GM23248 (cell line): ENCODE data around the gene TXNRD2. TPM values are rescaled to one million over a fixed set of nuclear protein-coding genes. Genes with fewer than 3 reads are reported as not detected.

Experiments
- DNase-seq: peaks from one replicate; pipeline ENCODE4 v3.0.0-alpha.2; 2015
- H2AFZ ChIP-seq: fragments of 200-600 bp; sonication (generic); 2 replicates; pipeline ENCODE4 v1.6.1; 2016; ENCODE audit warnings: antibody characterized with exemption
- H3F3A ChIP-seq: fragments of 200-600 bp; sonication (generic); 2 replicates; pipeline ENCODE4 v1.6.1; 2016; ENCODE audit warnings: mild to moderate bottlenecking, antibody characterized with exemption, mixed run types; ENCODE audit not compliant: insufficient read depth
- H3K27ac ChIP-seq: fragments of 200-600 bp; sonication (generic); 2 replicates; pipeline ENCODE4 v1.5.1; 2016; ENCODE audit warnings: mild to moderate bottlenecking
- H3K27me3 ChIP-seq: fragments of 200-600 bp; sonication (generic); replicated peaks from 2 replicates; pipeline ENCODE4 v1.6.1; 2016; ENCODE audit warnings: mild to moderate bottlenecking; ENCODE audit not compliant: insufficient read depth
- H3K36me3 ChIP-seq: fragments of 200-600 bp; sonication (generic); 2 replicates; pipeline ENCODE4 v1.6.1; 2016; ENCODE audit warnings: low read depth, mild to moderate bottlenecking
- H3K4me1 ChIP-seq: fragments of 200-600 bp; sonication (generic); 2 replicates; pipeline ENCODE4 v1.6.1; 2016; ENCODE audit warnings: mild to moderate bottlenecking; ENCODE audit not compliant: insufficient read depth
- H3K4me2 ChIP-seq: fragments of 200-600 bp; sonication (generic); one replicate; pipeline ENCODE4 v1.6.1; 2016; ENCODE audit warnings: mild to moderate bottlenecking; ENCODE audit not compliant: unreplicated experiment
- H3K4me3 ChIP-seq: fragments of 200-600 bp; sonication (generic); 2 replicates; pipeline ENCODE4 v1.5.1; 2016; ENCODE audit warnings: mild to moderate bottlenecking
- H3K79me2 ChIP-seq: fragments of 200-600 bp; sonication (generic); 2 replicates; pipeline ENCODE4 v1.6.1; 2016; ENCODE audit warnings: mild to moderate bottlenecking; ENCODE audit not compliant: insufficient read depth
- H3K9ac ChIP-seq: fragments of 200-600 bp; sonication (generic); 2 replicates; pipeline ENCODE4 v1.6.1; 2016; ENCODE audit warnings: mild to moderate bottlenecking
- H3K9me2 ChIP-seq: fragments of 200-600 bp; sonication (generic); 2 replicates; pipeline ENCODE4 v1.6.1; 2016; ENCODE audit warnings: mixed run types, mild to moderate bottlenecking, moderate library complexity; ENCODE audit not compliant: insufficient read depth
- H3K9me3 ChIP-seq: fragments of 200-600 bp; sonication (generic); one replicate; pipeline ENCODE4 v1.6.1; 2017; ENCODE audit warnings: low read depth
- H4K20me1 ChIP-seq: fragments of 200-600 bp; sonication (generic); 2 replicates; pipeline ENCODE4 v1.6.0; 2016; ENCODE audit not compliant: insufficient read depth
- EZH2 ChIP-seq: fragments of 200-600 bp; sonication (generic); IDR thresholded peaks from 2 replicates; pipeline ENCODE4 v1.6.1; 2018; ENCODE audit warnings: antibody characterized with exemption, mild to moderate bottlenecking; ENCODE audit not compliant: insufficient read depth, poor library complexity, severe bottlenecking
- EZH2phosphoT487 ChIP-seq: fragments of 200-600 bp; sonication (generic); IDR thresholded peaks from 2 replicates; pipeline ENCODE4 v1.6.1; 2018; ENCODE audit warnings: antibody characterized with exemption, moderate library complexity, mild to moderate bottlenecking, low read depth; ENCODE audit not compliant: insufficient read depth
- WGBS, 2 experiments: methylation state at CpG; one replicate each; pipeline ENCODE4 v1.1.6; 2015 to 2017; ENCODE audit warnings: low lambda C conversion rate in 2 of 2, low coverage in 1 of 2; ENCODE audit errors: missing lambda C conversion rate in 2 of 2; 5-methylcytosine and 5-hydroxymethylcytosine counted together
- in situ Hi-C: fragments of 300-500 bp; cut with MboI; formaldehyde crosslinking; loops from 2 replicates; pipeline ENCODE4 v1.15.0; 2020
- polyA plus RNA-seq: library from polyadenylated mRNA; unstranded; fragments of >200 nt; fragmentation: Nextera tagmentation; extraction: Ambion mirVana; gene quantifications from 2 replicates; pipeline ENCODE4 v1.2.1, GENCODE V29; 2016
- total RNA-seq: library from RNA; depleted of rRNA; stranded (reverse); fragments of >200 nt; shearing (Covaris generic); gene quantifications from 2 replicates; pipeline ENCODE4 v1.2.3, GENCODE V29; 2014

Gene TXNRD2
- total and polyA plus RNA-seq, 2 experiments from 2014 or later = 20.1 to 24.8 TPM

GRCh38 chr22:19958083-19959042 is 16.7 kb upstream of the TXNRD2 start:
- Histone ChIP-seq H3F3A (peaks cover 21% of the 10 kb centered on the region; the same call in 1 of the 2 replicates), H3K36me3 (peaks cover 4% of the 10 kb centered on the region; the same call in 1 of the 2 replicates), H2AFZ (peak overlapping the region; percentile 32; the same call in 1 of the 2 replicates), H3K4me2 (peak overlapping the region; percentile 55), H3K79me2 (peaks cover 5% of the 10 kb centered on the region; the same call in 1 of the 2 replicates), H3K9me2 (no peaks in the 10 kb centered on the region), H3K27me3 (no peaks in the 10 kb centered on the region), H3K9me3 (no peaks in the 10 kb centered on the region), H3K27ac (peak overlapping the region; percentile 53), H3K4me3 (peak overlapping the region; percentile 47), H4K20me1 (no peaks in the 10 kb centered on the region), H3K9ac (peak overlapping the region; percentile 41), H3K4me1 (peaks cover 22% of the 10 kb centered on the region)
- TF ChIP-seq EZH2 = no peak
- no peak for TF ChIP-seq EZH2phosphoT487
- peak; percentile 85 for DNase-seq
- in situ Hi-C loops = no loop called here
- WGBS, 2 experiments = 45 to 48% methylated on average over 19 of the region's 19 CpGs

DNA sequence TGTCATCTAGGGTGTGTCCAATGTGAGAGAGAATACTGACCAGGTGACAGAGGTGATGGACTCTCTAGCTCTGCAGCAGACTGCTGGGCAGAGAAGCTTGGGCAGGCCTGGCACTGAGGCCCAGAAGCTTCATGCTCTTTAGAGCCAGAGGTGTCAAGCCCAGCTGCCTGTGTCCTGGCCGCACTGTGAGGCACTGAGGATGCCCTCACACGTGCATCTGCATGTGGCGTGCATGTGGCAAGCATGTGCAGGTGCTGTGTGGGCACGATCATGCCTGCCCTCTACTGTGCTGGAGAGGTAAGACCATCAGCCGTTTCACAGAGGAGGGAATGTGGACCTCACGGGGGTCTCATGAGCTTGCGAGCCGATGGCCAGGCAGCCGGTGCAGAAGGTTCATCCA is 15.8 kb upstream of the TXNRD2 start:
- peaks cover 21% of the 10 kb centered on the region; the same call in 1 of the 2 replicates for H3F3A ChIP-seq
- TF ChIP-seq EZH2phosphoT487 = no peak
- TF ChIP-seq EZH2 = no peak

DNA sequence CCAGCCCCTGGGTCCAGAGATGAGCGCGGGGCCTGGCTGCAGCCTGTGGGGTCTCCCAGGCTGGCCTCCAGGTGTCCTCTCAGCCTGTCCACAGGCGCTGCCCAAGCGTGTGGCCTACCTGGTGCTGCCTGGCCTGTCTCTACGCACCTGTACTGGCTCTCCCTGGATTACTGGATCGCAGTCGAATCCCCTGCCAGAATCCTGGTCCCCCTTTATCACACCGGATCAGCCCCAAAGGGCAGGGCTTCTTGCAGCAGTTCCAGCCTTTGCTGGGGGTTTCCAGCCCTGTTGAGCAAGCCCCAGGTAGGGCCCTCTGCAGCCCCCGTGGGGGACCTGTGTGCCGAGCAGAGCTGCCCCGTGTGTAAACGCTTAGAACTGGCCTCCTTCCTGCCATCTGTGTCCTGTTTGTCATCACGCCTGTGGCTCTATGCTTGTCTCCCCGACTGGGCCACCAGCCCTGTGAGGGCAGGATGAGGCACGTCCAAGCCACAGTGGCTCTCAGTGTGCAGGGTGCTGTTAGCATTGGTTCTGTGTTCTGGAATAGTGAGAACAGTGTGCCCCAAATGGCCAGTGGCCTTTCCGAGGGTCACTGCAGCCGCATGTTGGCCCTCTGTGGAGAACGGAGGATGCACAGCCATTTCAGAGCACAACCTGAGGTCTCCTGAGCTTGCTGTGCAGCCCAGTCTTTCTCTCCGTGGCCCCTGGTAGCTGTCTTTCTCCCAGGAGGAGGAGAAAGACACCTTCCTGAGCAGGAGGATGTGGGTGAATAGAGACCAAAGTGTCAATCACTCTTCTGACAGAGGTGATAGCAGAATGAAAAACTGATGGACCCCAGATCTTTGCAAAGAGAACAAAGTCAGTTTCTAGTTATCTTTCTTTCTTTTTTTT is 13.9 kb upstream of the TXNRD2 start:
- H3K9me3 ChIP-seq = no peaks in the 10 kb centered on the region
- no peaks in the 10 kb centered on the region for H4K20me1 ChIP-seq
- in situ Hi-C loops = no loop called here
- H2AFZ ChIP-seq = no peak overlapping the region
- no peak for DNase-seq
- H3K36me3 ChIP-seq = peaks cover 4% of the 10 kb centered on the region; the same call in 1 of the 2 replicates
- H3K27ac ChIP-seq = no peak overlapping the region
- H3K9me2 ChIP-seq = no peaks in the 10 kb centered on the region
- H3K4me1 ChIP-seq = peaks cover 18% of the 10 kb centered on the region
- no peak overlapping the region for H3K9ac ChIP-seq
- H3F3A ChIP-seq = peaks cover 20% of the 10 kb centered on the region; the same call in 1 of the 2 replicates
- H3K79me2 ChIP-seq = peaks cover 25% of the 10 kb centered on the region
- no peak for TF ChIP-seq EZH2phosphoT487
- TF ChIP-seq EZH2 = no peak
- no peak overlapping the region for H3K4me2 ChIP-seq
- no peak overlapping the region for H3K4me3 ChIP-seq
- 62 to 65% methylated on average over 19 of the region's 19 CpGs for WGBS, 2 experiments
- H3K27me3 ChIP-seq = no peaks in the 10 kb centered on the region

More for the DNA sequence above, 15.8 kb upstream of the TXNRD2 start:
- H3K27ac ChIP-seq = no peak overlapping the region
- H3K9me3 ChIP-seq = no peaks in the 10 kb centered on the region
- H3K4me2 ChIP-seq = no peak overlapping the region
- peaks cover 4% of the 10 kb centered on the region; the same call in 1 of the 2 replicates for H3K36me3 ChIP-seq
- no peak overlapping the region for H3K9ac ChIP-seq
- in situ Hi-C loops = no loop called here
- H3K9me2 ChIP-seq = no peaks in the 10 kb centered on the region
- no peaks in the 10 kb centered on the region for H4K20me1 ChIP-seq
- H3K27me3 ChIP-seq = no peaks in the 10 kb centered on the region
- H2AFZ ChIP-seq = no peak overlapping the region
- H3K79me2 ChIP-seq = peaks cover 7% of the 10 kb centered on the region
- no peak overlapping the region for H3K4me3 ChIP-seq
- peaks cover 19% of the 10 kb centered on the region for H3K4me1 ChIP-seq
- DNase-seq = no peak
- WGBS, 2 experiments = 73 to 84% methylated on average over 8 to 9 of the region's 9 CpGs

- no peaks in the 10 kb centered on the region for H4K20me1 ChIP-seq
- no peak overlapping the region for H3K9ac ChIP-seq
- H3K27me3 ChIP-seq = no peaks in the 10 kb centered on the region
- TF ChIP-seq EZH2 (no peak), EZH2phosphoT487 (no peak)
- in situ Hi-C loops = no loop called here
- H3F3A ChIP-seq = peaks cover 16% of the 10 kb centered on the region; the same call in 1 of the 2 replicates
- H3K4me1 ChIP-seq = peaks cover 31% of the 10 kb centered on the region
- no peaks in the 10 kb centered on the region for H3K9me2 ChIP-seq
- H3K4me3 ChIP-seq = no peak overlapping the region
- H3K4me2 ChIP-seq = no peak overlapping the region
- no peak overlapping the region for H3K27ac ChIP-seq
- 89 to 91% methylated on average over 13 of the region's 13 CpGs for WGBS, 2 experiments
- no peak overlapping the region for H2AFZ ChIP-seq
- DNase-seq = no peak
- H3K9me3 ChIP-seq = no peaks in the 10 kb centered on the region
- peaks cover 56% of the 10 kb centered on the region for H3K79me2 ChIP-seq
- H3K36me3 ChIP-seq = peaks cover 4% of the 10 kb centered on the region; the same call in 1 of the 2 replicates
Measured at GRCh38 chr22:19951346-19951745, 9.7 kb upstream of the TXNRD2 start.
